ENCODE data around the gene HOXD12. TPM values are rescaled to one million over a fixed set of nuclear protein-coding genes. Genes with fewer than 3 reads are reported as not detected.

HOXD12 gene
- total and polyA plus RNA-seq, 8 donors: not detected

DNA sequence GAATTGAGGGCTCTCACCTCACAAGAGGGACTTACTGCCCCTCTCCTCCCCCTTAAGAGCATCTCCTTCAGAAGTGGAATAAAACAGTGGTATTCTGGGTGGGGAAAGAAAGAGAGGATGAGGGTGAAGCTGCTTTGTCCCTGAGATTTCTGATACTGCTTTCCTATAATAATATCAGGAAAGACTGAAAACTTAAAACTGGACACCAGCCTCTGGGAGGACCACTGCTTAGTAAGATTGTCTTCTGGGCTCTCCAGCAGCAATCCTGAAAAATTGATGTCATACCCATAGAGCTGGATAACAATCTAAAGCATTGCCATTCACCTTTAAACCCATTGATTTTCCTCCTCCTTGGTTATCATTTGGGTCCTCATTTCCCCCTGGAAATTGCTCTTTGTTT lies 47.0 kb downstream of the HOXD12 start:
- Histone ChIP-seq H3K36me3 (no peaks in the 10 kb centered on the region), H3K9me3 (no peaks in the 10 kb centered on the region), H3K4me3 (no peak overlapping the region), H3K27ac (no peak overlapping the region), H3K27me3 (peaks cover 14 to 99% (median 88%) of the 10 kb centered on the region in 3 donors), H3K4me1 (peaks cover 0 to 11% (median 1%) of the 10 kb centered on the region in 4 donors)
- DNase-seq: no peak
- TF ChIP-seq POLR2A (IDR thresholded peaks at IDR 0.05) (no peak), POLR2AphosphoS5 (IDR thresholded peaks at IDR 0.05) (no peak)
- TF ChIP-seq, protein P1, sequence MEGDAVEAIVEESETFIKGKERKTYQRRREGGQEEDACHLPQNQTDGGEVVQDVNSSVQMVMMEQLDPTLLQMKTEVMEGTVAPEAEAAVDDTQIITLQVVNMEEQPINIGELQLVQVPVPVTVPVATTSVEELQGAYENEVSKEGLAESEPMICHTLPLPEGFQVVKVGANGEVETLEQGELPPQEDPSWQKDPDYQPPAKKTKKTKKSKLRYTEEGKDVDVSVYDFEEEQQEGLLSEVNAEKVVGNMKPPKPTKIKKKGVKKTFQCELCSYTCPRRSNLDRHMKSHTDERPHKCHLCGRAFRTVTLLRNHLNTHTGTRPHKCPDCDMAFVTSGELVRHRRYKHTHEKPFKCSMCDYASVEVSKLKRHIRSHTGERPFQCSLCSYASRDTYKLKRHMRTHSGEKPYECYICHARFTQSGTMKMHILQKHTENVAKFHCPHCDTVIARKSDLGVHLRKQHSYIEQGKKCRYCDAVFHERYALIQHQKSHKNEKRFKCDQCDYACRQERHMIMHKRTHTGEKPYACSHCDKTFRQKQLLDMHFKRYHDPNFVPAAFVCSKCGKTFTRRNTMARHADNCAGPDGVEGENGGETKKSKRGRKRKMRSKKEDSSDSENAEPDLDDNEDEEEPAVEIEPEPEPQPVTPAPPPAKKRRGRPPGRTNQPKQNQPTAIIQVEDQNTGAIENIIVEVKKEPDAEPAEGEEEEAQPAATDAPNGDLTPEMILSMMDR (IDR thresholded peaks at IDR 0.05): no peak
- intact Hi-C loops (cut with DNase I; ENCODE audit: low total_unique reads): no loop called here

DNA sequence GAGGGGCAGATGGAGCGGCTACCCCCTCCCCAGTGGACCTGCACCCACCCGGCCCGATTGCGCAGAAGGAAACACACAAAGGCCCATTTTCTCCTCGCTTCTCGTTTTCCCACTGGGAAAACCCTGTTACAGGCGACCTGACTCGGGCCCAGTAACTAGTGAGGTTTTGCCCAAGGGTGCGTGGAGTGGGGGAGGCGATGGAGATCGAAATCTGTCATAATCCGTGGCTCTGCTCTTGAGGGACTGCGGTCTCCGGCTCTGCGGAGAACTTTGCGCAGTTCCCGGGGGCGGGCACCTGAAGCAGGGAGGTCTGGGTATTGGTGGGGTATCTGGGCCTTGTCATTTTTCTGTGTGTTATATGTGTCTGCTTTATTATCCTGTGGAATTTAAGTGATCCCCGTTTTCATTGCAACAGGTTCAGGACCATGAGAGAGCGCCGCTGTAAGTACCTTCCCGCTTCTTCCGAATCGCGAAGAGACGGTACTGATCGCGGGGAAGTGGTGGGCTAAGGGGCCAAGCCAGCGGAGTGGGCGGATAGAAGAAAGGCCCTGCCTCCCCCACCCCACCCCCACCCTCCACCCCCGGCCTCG lies 47.7 kb downstream of the HOXD12 start:
- peaks cover 0 to 17% (median 5%) of the 10 kb centered on the region in 4 donors for H3K4me1 ChIP-seq
- H3K36me3 ChIP-seq: no peaks in the 10 kb centered on the region
- intact Hi-C loops (cut with DNase I; ENCODE audit: low total_unique reads): no loop called here
- DNase-seq: peak in 1 of 2 donors; percentile 13
- no peak overlapping the region for H3K4me3 ChIP-seq
- TF ChIP-seq POLR2AphosphoS5 (IDR thresholded peaks at IDR 0.05): no peak
- no peak for TF ChIP-seq POLR2A (IDR thresholded peaks at IDR 0.05)
- no peak for TF ChIP-seq EP300 (IDR thresholded peaks at IDR 0.05)
- TF ChIP-seq, protein P1 (IDR thresholded peaks at IDR 0.05): no peak
- H3K9me3 ChIP-seq: no peaks in the 10 kb centered on the region
- H3K27me3 ChIP-seq: peaks cover 20 to 99% (median 90%) of the 10 kb centered on the region in 3 donors
- no peak overlapping the region for H3K27ac ChIP-seq
- WGBS, 5 donors: 15 to 25% (median 23%) methylated on average over 31 to 32 of the region's 32 CpGs

DNA sequence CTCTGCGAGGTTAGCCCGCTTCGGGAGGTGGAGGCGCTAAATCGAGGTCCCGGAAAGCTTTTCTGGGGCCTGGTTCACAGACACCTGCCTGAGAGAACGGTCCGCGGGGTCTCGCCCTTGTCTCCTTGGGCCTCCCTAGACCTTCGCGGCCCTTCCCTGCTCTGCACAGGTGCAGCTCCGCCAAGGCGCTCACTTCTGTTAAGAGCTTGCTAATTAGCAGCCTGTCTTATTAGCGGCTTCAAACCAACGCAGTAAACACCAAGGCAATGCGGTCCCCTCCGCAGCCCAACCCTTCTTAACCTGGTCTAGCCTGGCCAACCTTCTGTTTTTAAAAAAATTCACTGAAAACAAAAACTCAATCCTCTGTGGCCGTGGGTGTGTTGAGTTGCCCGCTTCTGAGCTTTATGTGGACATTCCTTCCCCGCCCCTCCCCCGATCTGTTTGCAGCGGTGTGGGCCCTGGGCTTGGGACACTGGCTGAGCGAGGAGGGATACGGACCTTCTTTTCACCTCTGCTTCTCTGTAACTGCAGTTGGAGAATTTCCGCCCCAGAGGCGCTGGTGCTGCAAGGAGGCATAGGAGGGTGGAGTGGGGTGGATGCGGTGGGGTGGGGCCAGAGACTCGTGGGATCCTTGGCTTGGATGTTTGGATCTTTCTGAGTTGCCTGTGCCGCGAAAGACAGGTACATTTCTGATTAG lies 48.4 kb downstream of the HOXD12 start:
- intact Hi-C loops (cut with DNase I; ENCODE audit: low total_unique reads): no loop called here
- Histone ChIP-seq H3K36me3 (no peaks in the 10 kb centered on the region), H3K4me3 (no peak overlapping the region), H3K27me3 (peaks cover 26 to 99% (median 90%) of the 10 kb centered on the region in 3 donors), H3K9me3 (no peaks in the 10 kb centered on the region), H3K27ac (no peak overlapping the region), H3K4me1 (peaks cover 0 to 22% (median 9%) of the 10 kb centered on the region in 4 donors)
- no peak for TF ChIP-seq POLR2AphosphoS5 (IDR thresholded peaks at IDR 0.05)
- no peak for TF ChIP-seq EP300 (IDR thresholded peaks at IDR 0.05)
- TF ChIP-seq, protein P1 (IDR thresholded peaks at IDR 0.05): no peak
- no peak for TF ChIP-seq POLR2A (IDR thresholded peaks at IDR 0.05)
- 11 to 22% (median 15%) methylated on average over 28 to 31 of the region's 31 CpGs for WGBS, 5 donors
- DNase-seq: peak in 1 of 2 donors; percentile 22

DNA sequence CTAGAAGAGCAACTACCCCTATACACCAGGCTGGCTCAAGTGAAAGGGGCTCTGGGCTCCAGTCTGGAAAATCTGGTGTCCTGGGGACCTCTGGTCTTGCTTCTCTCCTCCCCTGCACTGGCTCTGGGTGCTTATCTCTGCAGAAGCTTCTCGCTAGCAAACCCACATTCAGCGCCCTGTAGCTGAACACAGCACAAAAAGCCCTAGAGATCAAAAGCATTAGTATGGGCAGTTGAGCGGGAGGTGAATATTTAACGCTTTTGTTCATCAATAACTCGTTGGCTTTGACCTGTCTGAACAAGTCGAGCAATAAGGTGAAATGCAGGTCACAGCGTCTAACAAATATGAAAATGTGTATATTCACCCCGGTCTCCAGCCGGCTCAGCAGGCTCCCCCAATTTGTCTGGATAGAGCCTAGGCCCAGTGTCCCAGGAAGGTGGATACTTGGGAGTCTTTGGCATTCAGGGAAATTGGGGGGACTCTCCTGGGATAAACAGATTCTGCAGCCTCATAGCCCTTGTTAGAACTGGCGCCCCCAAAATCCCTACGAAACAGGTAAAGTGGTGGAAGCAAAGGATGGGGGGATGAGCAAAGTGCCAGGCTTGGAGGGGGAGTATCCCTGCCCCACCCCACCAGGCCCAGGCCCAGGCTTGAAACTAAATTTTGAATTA lies 49.3 kb downstream of the HOXD12 start:
- TF ChIP-seq POLR2A (IDR thresholded peaks at IDR 0.05) (no peak), POLR2AphosphoS5 (IDR thresholded peaks at IDR 0.05) (no peak), EP300 (IDR thresholded peaks at IDR 0.05) (no peak)
- TF ChIP-seq, protein P1 (IDR thresholded peaks at IDR 0.05): no peak
- no peak overlapping the region for H3K4me3 ChIP-seq
- H3K36me3 ChIP-seq: no peaks in the 10 kb centered on the region
- no peak overlapping the region for H3K27ac ChIP-seq
- intact Hi-C loops (cut with DNase I; ENCODE audit: low total_unique reads): no loop called here
- WGBS, 5 donors: 15 to 35% (median 20%) methylated on average over 10 to 11 of the region's 11 CpGs
- H3K27me3 ChIP-seq: peaks cover 27 to 99% (median 91%) of the 10 kb centered on the region in 3 donors
- peak in 1 of 2 donors; percentile 13 for DNase-seq
- no peaks in the 10 kb centered on the region for H3K9me3 ChIP-seq
- peaks cover 0 to 22% (median 9%) of the 10 kb centered on the region in 4 donors for H3K4me1 ChIP-seq

Data from stomach (tissue), 9 donors.